T-helper 2 cell (primary cell): ENCODE results near the gene TTC34.
"Not testable (repeated sequence)": the region's sequence is repeated elsewhere in the genome, so short reads cannot be mapped to it uniquely, and the experiment has no call there.

Experiments used
- DNase-seq, 5 experiments: peaks; one replicate each; pipeline versions ENCODE4 v3.0.0 to v3.0.0-alpha.2; 2012 to 2022

Gene TTC34

GRCh38 chr1:2812136-2812535 lies 10.6 kb upstream of the TTC34 start:
- DNase-seq: no peak

- no peak for DNase-seq
These were observed 10.0 kb upstream of the TTC34 start for GRCh38 chr1:2811533-2811918.

GRCh38 chr1:2810899-2811532 lies 9.5 kb upstream of the TTC34 start:
- DNase-seq: no peak

- no peak for DNase-seq
These were observed 8.8 kb upstream of the TTC34 start for GRCh38 chr1:2810281-2810680.

GRCh38 chr1:2809656-2810055 lies 8.2 kb upstream of the TTC34 start:
- DNase-seq: no peak

GRCh38 chr1:2808831-2809605 lies 7.5 kb upstream of the TTC34 start:
- no peak for DNase-seq

GRCh38 chr1:2808386-2808705 lies 6.9 kb upstream of the TTC34 start:
- DNase-seq: no peak

- DNase-seq: no peak
These were observed 6.3 kb upstream of the TTC34 start for GRCh38 chr1:2807678-2808385.

GRCh38 chr1:2807036-2807435 lies 5.5 kb upstream of the TTC34 start:
- no peak for DNase-seq

GRCh38 chr1:2806591-2806990 lies 5.1 kb upstream of the TTC34 start:
- no peak for DNase-seq

- no peak for DNase-seq
These were observed 4.4 kb upstream of the TTC34 start for GRCh38 chr1:2805801-2806430.

GRCh38 chr1:2804628-2805351 lies 3.3 kb upstream of the TTC34 start:
- no peak for DNase-seq

GRCh38 chr1:2803931-2804627 lies 2.6 kb upstream of the TTC34 start:
- DNase-seq: peak in 1 of 5 experiments; percentile 3

GRCh38 chr1:2803086-2803930 lies 1.8 kb upstream of the TTC34 start:
- DNase-seq: peak in 1 of 5 experiments; percentile 8

- DNase-seq: peak in 1 of 5 experiments; percentile 1
These were observed 998 bp upstream of the TTC34 start for GRCh38 chr1:2802421-2802961.

GRCh38 chr1:2801046-2801445 lies 447 bp downstream of the TTC34 start:
- peak in 1 of 5 experiments; percentile 2 for DNase-seq

GRCh38 chr1:2800664-2801045 lies 838 bp downstream of the TTC34 start:
- peak in 1 of 5 experiments; percentile 4 for DNase-seq

- peak in 1 of 5 experiments; percentile 3 for DNase-seq
These were observed 1.5 kb downstream of the TTC34 start for GRCh38 chr1:2799811-2800663.

GRCh38 chr1:2798958-2799357 lies 2.5 kb downstream of the TTC34 start:
- DNase-seq: not testable (repeated sequence)

GRCh38 chr1:2797741-2798016 lies 3.8 kb downstream of the TTC34 start:
- no peak for DNase-seq
